SK-N-SH (cell line): ENCODE results near the gene BAG2. TPM values are rescaled to one million over a fixed set of nuclear protein-coding genes. Genes with fewer than 3 reads are reported as not detected.

Source experiments
- CTCF ChIA-PET: fragments of 300-600, 350-600 bp; formaldehyde crosslinking; extraction: SDS; loops from one replicate; lab custom pipeline; 2021; lab: Yijun Ruan, JAX
- POLR2A ChIA-PET: fragments of 350-600 bp; sonication (Branson Sonifier 250); formaldehyde crosslinking; extraction: SDS; loops from one replicate; lab custom pipeline; 2020; ENCODE audit warnings: antibody characterized with exemption, inconsistent platforms; lab: Yijun Ruan, JAX
- DNase-seq: peaks from one replicate; pipeline ENCODE4 v3.0.0; 2012
- H2AFZ ChIP-seq: fragments of 200-600 bp; sonication (generic); 2 replicates; pipeline ENCODE4 v1.8.1; 2016; ENCODE audit warnings: antibody characterized with exemption, mild to moderate bottlenecking, low read depth
- H3F3A ChIP-seq: fragments of 200-600 bp; sonication (generic); replicated peaks from 2 replicates; pipeline ENCODE3; 2016; ENCODE audit warnings: antibody characterized with exemption, mild to moderate bottlenecking; ENCODE audit not compliant: insufficient read depth
- H3K27ac ChIP-seq, 2 experiments: fragments of 200-500 bp in 1 of 2; fragments of 200-600 bp in 1 of 2; sonication (Bioruptor generic) in 1 of 2; sonication (generic), shearing (Covaris generic) in 1 of 2; 2 replicates each; pipeline versions ENCODE4 v1.5.1 to v1.6.1; 2014 to 2016; ENCODE audit warnings: low read depth in 2 of 2, inconsistent platforms in 1 of 2, low read length in 1 of 2, mild to moderate bottlenecking in 1 of 2, mixed read lengths in 1 of 2
- H3K27me3 ChIP-seq: fragments of 200-600 bp; sonication (generic), shearing (Covaris generic); 2 replicates; pipeline ENCODE4 v1.6.1; 2016; ENCODE audit warnings: mixed run types; ENCODE audit not compliant: insufficient read depth
- H3K36me3 ChIP-seq, 2 experiments: fragments of 200-500 bp in 1 of 2; fragments of 200-600 bp in 1 of 2; sonication (Bioruptor generic) in 1 of 2; sonication (generic) in 1 of 2; replicated peaks in 1 of 2; 2 replicates each; pipeline versions ENCODE3 to v1.5.1; 2014 to 2016; ENCODE audit warnings: low read length in 1 of 2, mild to moderate bottlenecking in 1 of 2; ENCODE audit not compliant: insufficient read depth in 2 of 2, control insufficient read depth in 1 of 2
- H3K4me1 ChIP-seq, 2 experiments: fragments of 200-500 bp in 1 of 2; fragments of 200-600 bp in 1 of 2; sonication (Bioruptor generic) in 1 of 2; sonication (generic), shearing (Covaris generic) in 1 of 2; 2 replicates each; pipeline versions ENCODE4 v1.5.1 to v1.6.1; 2014 to 2016; ENCODE audit warnings: low read depth in 1 of 2, low read length in 1 of 2, mixed run types in 1 of 2; ENCODE audit not compliant: insufficient read depth in 2 of 2, control insufficient read depth in 1 of 2
- H3K4me2 ChIP-seq: fragments of 200-600 bp; sonication (generic), shearing (Covaris generic); 2 replicates; pipeline ENCODE4 v1.6.1; 2017; ENCODE audit warnings: mixed run types
- H3K4me3 ChIP-seq, 2 experiments: fragments of 200-500 bp in 1 of 2; fragments of 200-600 bp in 1 of 2; sonication (Bioruptor generic) in 1 of 2; sonication (generic), shearing (Covaris generic) in 1 of 2; 2 replicates each; pipeline versions ENCODE4 v1.5.1 to v1.8.1; 2014 to 2016; ENCODE audit warnings: low read depth in 2 of 2, inconsistent platforms in 1 of 2, low read length in 1 of 2, mild to moderate bottlenecking in 1 of 2, mixed read lengths in 1 of 2, moderate library complexity in 1 of 2
- H3K79me2 ChIP-seq: fragments of 200-600 bp; sonication (generic); 2 replicates; pipeline ENCODE4 v1.8.1; 2017; ENCODE audit warnings: mild to moderate bottlenecking; ENCODE audit not compliant: insufficient read depth
- H3K9ac ChIP-seq: fragments of 200-600 bp; sonication (generic); 2 replicates; pipeline ENCODE4 v1.6.1; 2017; ENCODE audit warnings: mixed run types
- H3K9me2 ChIP-seq: fragments of 200-600 bp; sonication (generic); 2 replicates; pipeline ENCODE4 v1.6.1; 2017; ENCODE audit warnings: mixed run types
- H3K9me3 ChIP-seq: fragments of 200-600 bp; sonication (generic); 2 replicates; pipeline ENCODE4 v1.6.1; 2017; ENCODE audit warnings: mixed run types, mild to moderate bottlenecking, moderate library complexity
- H4K20me1 ChIP-seq: fragments of 200-600 bp; sonication (generic); 2 replicates; pipeline ENCODE4 v1.6.1; 2017; ENCODE audit warnings: mild to moderate bottlenecking, mixed run types; ENCODE audit not compliant: insufficient read depth
- CHD2 ChIP-seq: fragments of 150-350 bp; IDR thresholded peaks from 2 replicates; pipeline ENCODE4 v1.6.1; 2018; ENCODE audit warnings: low read length; ENCODE audit not compliant: partially characterized antibody
- CTCF ChIP-seq: fragments of 200-600 bp; sonication (generic); IDR thresholded peaks from 2 replicates; pipeline ENCODE4 v1.6.1; 2017; ENCODE audit warnings: antibody characterized with exemption, mild to moderate bottlenecking, moderate library complexity
- ELF1 ChIP-seq: IDR thresholded peaks from 2 replicates; pipeline ENCODE4 v1.4.0; 2012
- EZH2phosphoT487 ChIP-seq: fragments of 200-600 bp; sonication (generic); IDR thresholded peaks from 2 replicates; pipeline ENCODE4 v1.6.1; 2017; ENCODE audit warnings: low read depth, mixed run types, mild to moderate bottlenecking, antibody characterized with exemption, moderate library complexity, borderline replicate concordance
- FOSL2 ChIP-seq: IDR thresholded peaks from 2 replicates; pipeline ENCODE4 v1.4.0; 2012; ENCODE audit warnings: low read depth, mild to moderate bottlenecking, moderate library complexity, borderline replicate concordance
- IRF3 ChIP-seq: fragments of 150-350 bp; IDR thresholded peaks from 2 replicates; pipeline ENCODE4 v1.6.1; 2016; ENCODE audit warnings: mild to moderate bottlenecking, low read depth, low read length
- JUND ChIP-seq: IDR thresholded peaks from 2 replicates; pipeline ENCODE4 v1.4.0; 2012
- MXI1 ChIP-seq: IDR thresholded peaks from 2 replicates; pipeline ENCODE4 v1.6.1; 2012; ENCODE audit warnings: mild to moderate bottlenecking, low read depth, low read length, improper control_type of control experiment
- NFIC ChIP-seq: IDR thresholded peaks from 2 replicates; pipeline ENCODE4 v1.4.0; 2012; ENCODE audit warnings: borderline replicate concordance
- NRF1 ChIP-seq: IDR thresholded peaks from 2 replicates; pipeline ENCODE4 v1.6.1; 2012; ENCODE audit warnings: low read depth, mild to moderate bottlenecking, low read length
- POLR2AphosphoS5 ChIP-seq: IDR thresholded peaks from 2 replicates; pipeline ENCODE4 v1.6.1; 2012; ENCODE audit warnings: low read depth, low read length
- RCOR1 ChIP-seq: fragments of 150-350 bp; IDR thresholded peaks from 2 replicates; pipeline ENCODE4 v1.6.1; 2017; ENCODE audit warnings: antibody characterized with exemption, low read length
- RFX5 ChIP-seq: IDR thresholded peaks from 2 replicates; pipeline ENCODE4 v1.6.1; 2012; ENCODE audit warnings: mild to moderate bottlenecking, improper control_type of control experiment, low read length
- SIN3A ChIP-seq: IDR thresholded peaks from 2 replicates; pipeline ENCODE4 v1.6.1; 2012; ENCODE audit warnings: low read depth, mild to moderate bottlenecking, low read length, moderate library complexity, borderline replicate concordance
- SMC3 ChIP-seq: IDR thresholded peaks from 2 replicates; pipeline ENCODE4 v1.6.1; 2012; ENCODE audit warnings: low read depth, low read length, improper control_type of control experiment
- TAF1 ChIP-seq: IDR thresholded peaks from 2 replicates; pipeline ENCODE4 v1.6.1; 2012; ENCODE audit warnings: low read depth, mild to moderate bottlenecking, low read length, moderate library complexity, borderline replicate concordance
- TCF12 ChIP-seq: IDR thresholded peaks from 2 replicates; pipeline ENCODE4 v1.4.0; 2012
- YY1 ChIP-seq: IDR thresholded peaks from 2 replicates; pipeline ENCODE4 v1.4.0; 2012; ENCODE audit warnings: low read depth, mild to moderate bottlenecking
- WGBS: methylation state at CpG from one replicate; pipeline ENCODE4 v1.1.6; 2017; ENCODE audit warnings: low lambda C conversion rate; 5-methylcytosine and 5-hydroxymethylcytosine counted together
- polyA plus RNA-seq, 3 experiments: library from polyadenylated mRNA; depleted of rRNA; stranded (reverse); fragments of >200 nt; gene quantifications; 2 replicates each; pipeline ENCODE4 v1.2.3, GENCODE V29; 2012
- TF ChIP-seq, protein P1 (sequence below): IDR thresholded peaks from 2 replicates; pipeline ENCODE4; 2012
- TF ChIP-seq, protein P2 (sequence below): IDR thresholded peaks from 2 replicates; pipeline ENCODE4 v1.4.0; 2012; ENCODE audit warnings: low read depth

Gene BAG2
- polyA plus RNA-seq, 1 of the 3 experiments (the other 2 are of a cell fraction) = 5.3 TPM

GRCh38 chr6:57221936-57222742 is 50.0 kb downstream of the BAG2 start, which contains the start of gene RAB23:
TSS of gene RAB23 (minus strand) at chr6:57222307. CDS start at chr6:57210380, 11,927 bp downstream.
- Histone ChIP-seq H3K4me2 (peak within 1 kb of the TSS; percentile 89), H3F3A (peaks cover 21% of the 10 kb centered on the region), H4K20me1 (no peaks in the 10 kb centered on the region), H3K27ac (peak within 1 kb of the TSS; percentile 94 to 95), H3K79me2 (peaks cover 47% of the 10 kb centered on the region), H3K4me1 (peaks cover 0 to 7% of the 10 kb centered on the region in 2 experiments; a peak in 2 of 4 replicates), H3K27me3 (no peaks in the 10 kb centered on the region), H3K9me3 (0 out of 2 replicates have a peak, but pooled peaks cover 7% of the 10 kb centered on the region), H2AFZ (peak within 1 kb of the TSS; percentile 97), H3K36me3 (peaks cover 0 to 22% of the 10 kb centered on the region in 2 experiments), H3K9me2 (no peaks in the 10 kb centered on the region), H3K9ac (peak within 1 kb of the TSS; percentile 94), H3K4me3 (peak within 1 kb of the TSS; percentile 86 to 99)
- POLR2A ChIA-PET = interaction anchor here (0.8 to 1.8 kb wide), 3 partner anchors 24 to 95 kb away, joined by 3 to 8 read pairs (median 4); partner anchors contain the start of genes BAG2 and PRIM2
- no peak for TF ChIP-seq SMC3
- TF ChIP-seq NRF1 = peak; percentile 91
- no peak for TF ChIP-seq ELF1
- no peak for TF ChIP-seq RCOR1
- TF ChIP-seq RFX5 = no peak
- TF ChIP-seq NFIC = no peak
- no peak; the same call in 1 of the 2 replicates for TF ChIP-seq YY1
- peak; percentile 43 for TF ChIP-seq TAF1
- no peak for TF ChIP-seq IRF3
- peak; percentile 78 for TF ChIP-seq POLR2AphosphoS5
- no peak; the same call in 1 of the 2 replicates for TF ChIP-seq MXI1
- no peak; the same call in 1 of the 2 replicates for TF ChIP-seq JUND
- TF ChIP-seq, protein P1, sequence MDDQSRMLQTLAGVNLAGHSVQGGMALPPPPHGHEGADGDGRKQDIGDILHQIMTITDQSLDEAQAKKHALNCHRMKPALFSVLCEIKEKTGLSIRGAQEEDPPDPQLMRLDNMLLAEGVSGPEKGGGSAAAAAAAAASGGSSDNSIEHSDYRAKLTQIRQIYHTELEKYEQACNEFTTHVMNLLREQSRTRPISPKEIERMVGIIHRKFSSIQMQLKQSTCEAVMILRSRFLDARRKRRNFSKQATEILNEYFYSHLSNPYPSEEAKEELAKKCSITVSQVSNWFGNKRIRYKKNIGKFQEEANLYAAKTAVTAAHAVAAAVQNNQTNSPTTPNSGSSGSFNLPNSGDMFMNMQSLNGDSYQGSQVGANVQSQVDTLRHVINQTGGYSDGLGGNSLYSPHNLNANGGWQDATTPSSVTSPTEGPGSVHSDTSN = no peak
- TF ChIP-seq TCF12 = no peak
- TF ChIP-seq CTCF = 0 out of 2 replicates have a peak, but pooled peaks have one; percentile 21
- TF ChIP-seq EZH2phosphoT487 = no peak
- no peak for TF ChIP-seq FOSL2
- TF ChIP-seq CHD2 = no peak
- no peak for TF ChIP-seq SIN3A
- TF ChIP-seq, protein P2, sequence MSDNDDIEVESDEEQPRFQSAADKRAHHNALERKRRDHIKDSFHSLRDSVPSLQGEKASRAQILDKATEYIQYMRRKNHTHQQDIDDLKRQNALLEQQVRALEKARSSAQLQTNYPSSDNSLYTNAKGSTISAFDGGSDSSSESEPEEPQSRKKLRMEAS = peak; percentile 32
- peak; percentile 96 for DNase-seq
- CTCF ChIA-PET = interaction anchor here (0.8 to 2.3 kb wide), 7 partner anchors 13 to 319 kb away, joined by 3 to 7 read pairs (median 4); partner anchors contain the start of gene BAG2
- 1% methylated on average over 33 of the region's 69 CpGs for WGBS
